SK-N-SH (cell line): ENCODE results near the gene AP4B1.

Source experiments
- SMC3 ChIP-seq: IDR thresholded peaks from 2 replicates; pipeline ENCODE4 v1.6.1; 2012; ENCODE audit warnings: low read depth, low read length, improper control_type of control experiment
- TAF1 ChIP-seq: IDR thresholded peaks from 2 replicates; pipeline ENCODE4 v1.6.1; 2012; ENCODE audit warnings: low read depth, mild to moderate bottlenecking, low read length, moderate library complexity, borderline replicate concordance
- TF ChIP-seq, protein P1 (sequence below): fragments of 200-600 bp; sonication (generic); IDR thresholded peaks from 2 replicates; pipeline ENCODE4 v1.6.1; 2017; ENCODE audit warnings: antibody characterized with exemption, mild to moderate bottlenecking, moderate library complexity
- TF ChIP-seq, protein P2 (sequence below): fragments of 150-350 bp; IDR thresholded peaks from 2 replicates; pipeline ENCODE4 v1.6.1; 2016; ENCODE audit warnings: mild to moderate bottlenecking, low read depth, low read length

DNA sequence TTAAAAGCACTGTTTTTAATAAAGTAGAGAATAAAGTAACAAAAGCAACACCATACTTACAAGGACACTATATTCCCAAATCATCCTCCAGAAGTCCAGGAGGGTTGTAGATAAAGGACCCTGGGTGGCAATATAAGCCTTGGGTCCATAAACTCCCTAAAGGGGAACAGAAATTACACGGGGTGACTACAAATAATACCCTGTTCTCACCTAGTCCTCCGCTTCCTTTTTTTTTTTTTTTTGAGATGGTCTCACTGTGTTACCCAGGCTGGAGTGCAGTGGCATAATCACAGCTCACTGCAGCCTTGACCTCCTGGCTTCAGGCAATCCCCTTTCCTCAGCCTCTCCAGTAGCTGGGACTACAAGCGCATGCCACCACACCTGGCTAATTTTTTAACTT lies 46.2 kb downstream of the AP4B1 start:
- TF ChIP-seq, protein P1, sequence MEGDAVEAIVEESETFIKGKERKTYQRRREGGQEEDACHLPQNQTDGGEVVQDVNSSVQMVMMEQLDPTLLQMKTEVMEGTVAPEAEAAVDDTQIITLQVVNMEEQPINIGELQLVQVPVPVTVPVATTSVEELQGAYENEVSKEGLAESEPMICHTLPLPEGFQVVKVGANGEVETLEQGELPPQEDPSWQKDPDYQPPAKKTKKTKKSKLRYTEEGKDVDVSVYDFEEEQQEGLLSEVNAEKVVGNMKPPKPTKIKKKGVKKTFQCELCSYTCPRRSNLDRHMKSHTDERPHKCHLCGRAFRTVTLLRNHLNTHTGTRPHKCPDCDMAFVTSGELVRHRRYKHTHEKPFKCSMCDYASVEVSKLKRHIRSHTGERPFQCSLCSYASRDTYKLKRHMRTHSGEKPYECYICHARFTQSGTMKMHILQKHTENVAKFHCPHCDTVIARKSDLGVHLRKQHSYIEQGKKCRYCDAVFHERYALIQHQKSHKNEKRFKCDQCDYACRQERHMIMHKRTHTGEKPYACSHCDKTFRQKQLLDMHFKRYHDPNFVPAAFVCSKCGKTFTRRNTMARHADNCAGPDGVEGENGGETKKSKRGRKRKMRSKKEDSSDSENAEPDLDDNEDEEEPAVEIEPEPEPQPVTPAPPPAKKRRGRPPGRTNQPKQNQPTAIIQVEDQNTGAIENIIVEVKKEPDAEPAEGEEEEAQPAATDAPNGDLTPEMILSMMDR = no peak
- TF ChIP-seq SMC3 (no peak), TAF1 (no peak)
- TF ChIP-seq, protein P2, sequence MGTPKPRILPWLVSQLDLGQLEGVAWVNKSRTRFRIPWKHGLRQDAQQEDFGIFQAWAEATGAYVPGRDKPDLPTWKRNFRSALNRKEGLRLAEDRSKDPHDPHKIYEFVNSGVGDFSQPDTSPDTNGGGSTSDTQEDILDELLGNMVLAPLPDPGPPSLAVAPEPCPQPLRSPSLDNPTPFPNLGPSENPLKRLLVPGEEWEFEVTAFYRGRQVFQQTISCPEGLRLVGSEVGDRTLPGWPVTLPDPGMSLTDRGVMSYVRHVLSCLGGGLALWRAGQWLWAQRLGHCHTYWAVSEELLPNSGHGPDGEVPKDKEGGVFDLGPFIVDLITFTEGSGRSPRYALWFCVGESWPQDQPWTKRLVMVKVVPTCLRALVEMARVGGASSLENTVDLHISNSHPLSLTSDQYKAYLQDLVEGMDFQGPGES = no peak
